SK-N-SH (cell line): ENCODE results near the gene GALR3. TPM values are rescaled to one million over a fixed set of nuclear protein-coding genes. Genes with fewer than 3 reads are reported as not detected.
"Not testable (repeated sequence)": the region's sequence is repeated elsewhere in the genome, so short reads cannot be mapped to it uniquely, and the experiment has no call there.

Source experiments
- CTCF ChIA-PET: fragments of 300-600, 350-600 bp; formaldehyde crosslinking; extraction: SDS; loops from one replicate; lab custom pipeline; 2021; lab: Yijun Ruan, JAX
- POLR2A ChIA-PET: fragments of 350-600 bp; sonication (Branson Sonifier 250); formaldehyde crosslinking; extraction: SDS; loops from one replicate; lab custom pipeline; 2020; ENCODE audit warnings: antibody characterized with exemption, inconsistent platforms; lab: Yijun Ruan, JAX
- DNase-seq: peaks from one replicate; pipeline ENCODE4 v3.0.0; 2012
- H2AFZ ChIP-seq: fragments of 200-600 bp; sonication (generic); 2 replicates; pipeline ENCODE4 v1.8.1; 2016; ENCODE audit warnings: antibody characterized with exemption, mild to moderate bottlenecking, low read depth
- H3F3A ChIP-seq: fragments of 200-600 bp; sonication (generic); replicated peaks from 2 replicates; pipeline ENCODE3; 2016; ENCODE audit warnings: antibody characterized with exemption, mild to moderate bottlenecking; ENCODE audit not compliant: insufficient read depth
- H3K27ac ChIP-seq, 2 experiments: fragments of 200-500 bp in 1 of 2; fragments of 200-600 bp in 1 of 2; sonication (Bioruptor generic) in 1 of 2; sonication (generic), shearing (Covaris generic) in 1 of 2; 2 replicates each; pipeline versions ENCODE4 v1.5.1 to v1.6.1; 2014 to 2016; ENCODE audit warnings: low read depth in 2 of 2, inconsistent platforms in 1 of 2, low read length in 1 of 2, mild to moderate bottlenecking in 1 of 2, mixed read lengths in 1 of 2
- H3K27me3 ChIP-seq: fragments of 200-600 bp; sonication (generic), shearing (Covaris generic); 2 replicates; pipeline ENCODE4 v1.6.1; 2016; ENCODE audit warnings: mixed run types; ENCODE audit not compliant: insufficient read depth
- H3K36me3 ChIP-seq, 2 experiments: fragments of 200-500 bp in 1 of 2; fragments of 200-600 bp in 1 of 2; sonication (Bioruptor generic) in 1 of 2; sonication (generic) in 1 of 2; replicated peaks in 1 of 2; 2 replicates each; pipeline versions ENCODE3 to v1.5.1; 2014 to 2016; ENCODE audit warnings: low read length in 1 of 2, mild to moderate bottlenecking in 1 of 2; ENCODE audit not compliant: insufficient read depth in 2 of 2, control insufficient read depth in 1 of 2
- H3K4me1 ChIP-seq, 2 experiments: fragments of 200-500 bp in 1 of 2; fragments of 200-600 bp in 1 of 2; sonication (Bioruptor generic) in 1 of 2; sonication (generic), shearing (Covaris generic) in 1 of 2; 2 replicates each; pipeline versions ENCODE4 v1.5.1 to v1.6.1; 2014 to 2016; ENCODE audit warnings: low read depth in 1 of 2, low read length in 1 of 2, mixed run types in 1 of 2; ENCODE audit not compliant: insufficient read depth in 2 of 2, control insufficient read depth in 1 of 2
- H3K4me2 ChIP-seq: fragments of 200-600 bp; sonication (generic), shearing (Covaris generic); 2 replicates; pipeline ENCODE4 v1.6.1; 2017; ENCODE audit warnings: mixed run types
- H3K4me3 ChIP-seq, 2 experiments: fragments of 200-500 bp in 1 of 2; fragments of 200-600 bp in 1 of 2; sonication (Bioruptor generic) in 1 of 2; sonication (generic), shearing (Covaris generic) in 1 of 2; 2 replicates each; pipeline versions ENCODE4 v1.5.1 to v1.8.1; 2014 to 2016; ENCODE audit warnings: low read depth in 2 of 2, inconsistent platforms in 1 of 2, low read length in 1 of 2, mild to moderate bottlenecking in 1 of 2, mixed read lengths in 1 of 2, moderate library complexity in 1 of 2
- H3K79me2 ChIP-seq: fragments of 200-600 bp; sonication (generic); 2 replicates; pipeline ENCODE4 v1.8.1; 2017; ENCODE audit warnings: mild to moderate bottlenecking; ENCODE audit not compliant: insufficient read depth
- H3K9ac ChIP-seq: fragments of 200-600 bp; sonication (generic); 2 replicates; pipeline ENCODE4 v1.6.1; 2017; ENCODE audit warnings: mixed run types
- H3K9me2 ChIP-seq: fragments of 200-600 bp; sonication (generic); 2 replicates; pipeline ENCODE4 v1.6.1; 2017; ENCODE audit warnings: mixed run types
- H3K9me3 ChIP-seq: fragments of 200-600 bp; sonication (generic); 2 replicates; pipeline ENCODE4 v1.6.1; 2017; ENCODE audit warnings: mixed run types, mild to moderate bottlenecking, moderate library complexity
- H4K20me1 ChIP-seq: fragments of 200-600 bp; sonication (generic); 2 replicates; pipeline ENCODE4 v1.6.1; 2017; ENCODE audit warnings: mild to moderate bottlenecking, mixed run types; ENCODE audit not compliant: insufficient read depth
- CHD2 ChIP-seq: fragments of 150-350 bp; IDR thresholded peaks from 2 replicates; pipeline ENCODE4 v1.6.1; 2018; ENCODE audit warnings: low read length; ENCODE audit not compliant: partially characterized antibody
- CTCF ChIP-seq: fragments of 200-600 bp; sonication (generic); IDR thresholded peaks from 2 replicates; pipeline ENCODE4 v1.6.1; 2017; ENCODE audit warnings: antibody characterized with exemption, mild to moderate bottlenecking, moderate library complexity
- ELF1 ChIP-seq: IDR thresholded peaks from 2 replicates; pipeline ENCODE4 v1.4.0; 2012
- EZH2phosphoT487 ChIP-seq: fragments of 200-600 bp; sonication (generic); IDR thresholded peaks from 2 replicates; pipeline ENCODE4 v1.6.1; 2017; ENCODE audit warnings: low read depth, mixed run types, mild to moderate bottlenecking, antibody characterized with exemption, moderate library complexity, borderline replicate concordance
- FOSL2 ChIP-seq: IDR thresholded peaks from 2 replicates; pipeline ENCODE4 v1.4.0; 2012; ENCODE audit warnings: low read depth, mild to moderate bottlenecking, moderate library complexity, borderline replicate concordance
- FOXJ3 ChIP-seq: sonication (generic); formaldehyde crosslinking; IDR thresholded peaks from 2 replicates; pipeline ENCODE4 v1.5.1; 2020; ENCODE audit warnings: mild to moderate bottlenecking, missing genetic modification reagents
- FOXM1 ChIP-seq: IDR thresholded peaks from 2 replicates; pipeline ENCODE4 v1.4.0; 2012; ENCODE audit warnings: low read depth, mild to moderate bottlenecking
- GATA2 ChIP-seq: sonication (generic); formaldehyde crosslinking; IDR thresholded peaks from 2 replicates; pipeline ENCODE4 v1.5.0; 2020; ENCODE audit warnings: mild to moderate bottlenecking, missing genetic modification reagents
- JUND ChIP-seq: IDR thresholded peaks from 2 replicates; pipeline ENCODE4 v1.4.0; 2012
- MAX ChIP-seq: IDR thresholded peaks from 2 replicates; pipeline ENCODE4 v1.4.0; 2012; ENCODE audit warnings: low read depth
- MEF2A ChIP-seq: IDR thresholded peaks from 2 replicates; pipeline ENCODE4 v1.4.0; 2012; ENCODE audit warnings: low read depth, borderline replicate concordance
- NFIC ChIP-seq: IDR thresholded peaks from 2 replicates; pipeline ENCODE4 v1.4.0; 2012; ENCODE audit warnings: borderline replicate concordance
- PBX3 ChIP-seq: IDR thresholded peaks from 2 replicates; pipeline ENCODE4; 2012
- POLR2AphosphoS5 ChIP-seq: IDR thresholded peaks from 2 replicates; pipeline ENCODE4 v1.6.1; 2012; ENCODE audit warnings: low read depth, low read length
- RAD21 ChIP-seq: IDR thresholded peaks from 2 replicates; pipeline ENCODE4 v1.6.1; 2012; ENCODE audit warnings: mild to moderate bottlenecking, low read length
- RCOR1 ChIP-seq: fragments of 150-350 bp; IDR thresholded peaks from 2 replicates; pipeline ENCODE4 v1.6.1; 2017; ENCODE audit warnings: antibody characterized with exemption, low read length
- TAF1 ChIP-seq: IDR thresholded peaks from 2 replicates; pipeline ENCODE4 v1.6.1; 2012; ENCODE audit warnings: low read depth, mild to moderate bottlenecking, low read length, moderate library complexity, borderline replicate concordance
- TCF12 ChIP-seq: IDR thresholded peaks from 2 replicates; pipeline ENCODE4 v1.4.0; 2012
- TEAD4 ChIP-seq: IDR thresholded peaks from 2 replicates; pipeline ENCODE4 v1.4.0; 2012; ENCODE audit warnings: mild to moderate bottlenecking, borderline replicate concordance; ENCODE audit not compliant: insufficient read depth
- USF1 ChIP-seq: IDR thresholded peaks from 2 replicates; pipeline ENCODE4 v1.4.0; 2012; ENCODE audit warnings: low read depth, borderline replicate concordance
- USF2 ChIP-seq: fragments of 150-350 bp; IDR thresholded peaks from 2 replicates; pipeline ENCODE4 v1.6.1; 2017; ENCODE audit warnings: antibody characterized with exemption, low read length, low read depth, borderline replicate concordance
- YY1 ChIP-seq: IDR thresholded peaks from 2 replicates; pipeline ENCODE4 v1.4.0; 2012; ENCODE audit warnings: low read depth, mild to moderate bottlenecking
- WGBS: methylation state at CpG from one replicate; pipeline ENCODE4 v1.1.6; 2017; ENCODE audit warnings: low lambda C conversion rate; 5-methylcytosine and 5-hydroxymethylcytosine counted together
- polyA plus RNA-seq, 3 experiments: library from polyadenylated mRNA; depleted of rRNA; stranded (reverse); fragments of >200 nt; gene quantifications; 2 replicates each; pipeline ENCODE4 v1.2.3, GENCODE V29; 2012

GALR3 gene
- polyA plus RNA-seq, 1 of the 3 experiments (the other 2 are of a cell fraction): not detected

- TF ChIP-seq EZH2phosphoT487: no peak
- TF ChIP-seq ELF1: no peak
- TF ChIP-seq FOXM1: no peak
- TF ChIP-seq TEAD4: no peak
- no peak for TF ChIP-seq RCOR1
- TF ChIP-seq CTCF: no peak
- no peak for TF ChIP-seq FOSL2
- no peak for TF ChIP-seq GATA2 (CRISPR knock-in tag)
- TF ChIP-seq, all 33 proteins: peak for 0
Measured at GRCh38 chr22:37794376-37794775, 28.8 kb upstream of the GALR3 start (continued).

GRCh38 chr22:37796079-37796478 lies 27.1 kb upstream of the GALR3 start:
- no peak for TF ChIP-seq RAD21
- TF ChIP-seq MEF2A: no peak
- no peak for TF ChIP-seq MAX
- no peak for TF ChIP-seq FOXJ3 (CRISPR knock-in tag)
- TF ChIP-seq PBX3: no peak
- no peak for TF ChIP-seq USF2
- no peak for TF ChIP-seq POLR2AphosphoS5
- TF ChIP-seq JUND: no peak
- TF ChIP-seq NFIC: no peak
- no peak for TF ChIP-seq TEAD4
- no peak for TF ChIP-seq YY1
- no peak for TF ChIP-seq CHD2
- TF ChIP-seq TAF1: no peak
- no peak for TF ChIP-seq TCF12
- TF ChIP-seq USF1: no peak
- Histone ChIP-seq H3K27ac (no peak overlapping the region), H3K9me2 (no peaks in the 10 kb centered on the region), H3K79me2 (no peaks in the 10 kb centered on the region), H3K9ac (no peak overlapping the region), H3K4me1 (peaks cover 0 to 2% of the 10 kb centered on the region in 2 experiments; a peak in 1 of 4 replicates), H3K9me3 (no peaks in the 10 kb centered on the region), H2AFZ (no peak overlapping the region), H3K4me2 (no peak overlapping the region), H4K20me1 (no peaks in the 10 kb centered on the region), H3F3A (no peaks in the 10 kb centered on the region), H3K4me3 (no peak overlapping the region), H3K27me3 (no peaks in the 10 kb centered on the region), H3K36me3 (no peaks in the 10 kb centered on the region)
- ChIA-PET CTCF (interaction anchor here (0.9 to 1.0 kb wide), 2 partner anchors 13 to 21 kb away, joined by 3 read pairs; no protein-coding TSS in a partner anchor), POLR2A (no interaction called here)
- no peak for DNase-seq
- 64% methylated on average over 3 of the region's 3 CpGs for WGBS

GRCh38 chr22:37797259-37797658 lies 25.9 kb upstream of the GALR3 start:
- H4K20me1 ChIP-seq, H3F3A ChIP-seq, H3K27ac ChIP-seq, H2AFZ ChIP-seq, H3K36me3 ChIP-seq, H3K9me2 ChIP-seq, CTCF ChIA-PET, H3K4me3 ChIP-seq, POLR2A ChIA-PET, H3K4me1 ChIP-seq, H3K9ac ChIP-seq, H3K9me3 ChIP-seq, H3K79me2 ChIP-seq, DNase-seq, H3K4me2 ChIP-seq, H3K27me3 ChIP-seq: not testable (repeated sequence)
- 94% methylated on average over 7 of the region's 7 CpGs for WGBS
